ENCODE measurements around the gene CD3E.
"Not testable (repeated sequence)": the region's sequence is repeated elsewhere in the genome, so short reads cannot be mapped to it uniquely, and the experiment has no call there.

CD3E gene

DNA sequence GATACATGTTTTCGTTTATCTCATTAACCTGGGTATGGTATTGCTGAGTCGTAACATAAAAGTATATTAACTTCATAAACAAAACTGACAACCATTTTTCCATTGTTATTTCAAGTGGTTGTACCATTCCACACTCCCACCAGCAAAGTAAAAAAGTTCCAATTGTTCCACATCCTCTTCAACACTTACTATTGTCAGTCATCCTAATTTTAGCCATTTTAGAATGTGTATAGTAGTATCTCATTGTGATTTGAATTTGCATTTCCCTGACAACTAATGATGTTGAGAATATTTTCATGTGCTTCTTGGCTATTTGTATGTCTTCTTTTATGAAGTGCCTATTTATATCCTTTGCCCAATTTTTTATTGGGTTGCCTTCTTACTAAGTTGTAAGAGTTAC is 10.5 kb upstream of the CD3E start:
- Histone ChIP-seq H3K9me3 (ENCODE audit: control insufficient read depth, insufficient read depth, low read length) (no peaks in the 10 kb centered on the region), H3K9ac (ENCODE audit: low read depth, low read length) (no peak overlapping the region), H3K27me3 (ENCODE audit: control insufficient read depth, insufficient read depth, low read length) (no peaks in the 10 kb centered on the region), H3K4me3 (ENCODE audit: low read depth, low read length) (no peak overlapping the region), H3K4me1 (ENCODE audit: control insufficient read depth, insufficient read depth, low read length) (no peaks in the 10 kb centered on the region), H3K36me3 (ENCODE audit: control insufficient read depth, insufficient read depth, low read length) (no peaks in the 10 kb centered on the region)

DNA sequence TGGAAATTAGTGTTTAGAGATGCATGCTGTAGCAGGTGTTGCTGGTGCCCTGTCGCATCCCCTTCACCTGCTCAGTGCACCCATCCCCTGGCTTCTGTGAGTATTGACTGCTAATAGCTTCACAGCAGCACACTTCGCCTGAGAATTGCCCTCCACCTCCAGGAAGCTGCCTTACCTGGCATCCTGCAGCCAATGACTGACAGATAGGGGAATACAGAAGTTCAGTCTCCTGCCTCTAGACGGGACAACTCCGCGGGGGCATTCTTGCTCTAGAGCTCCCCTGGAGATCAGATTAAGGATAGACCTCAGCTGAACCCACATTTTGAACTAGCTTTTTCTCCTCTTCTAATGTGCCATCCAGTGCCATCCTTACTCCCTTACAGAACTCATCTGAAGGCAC is 9.3 kb upstream of the CD3E start:
- no peak overlapping the region for H3K9ac ChIP-seq (ENCODE audit: low read depth, low read length)
- no peaks in the 10 kb centered on the region for H3K36me3 ChIP-seq (ENCODE audit: control insufficient read depth, insufficient read depth, low read length)
- no peaks in the 10 kb centered on the region for H3K27me3 ChIP-seq (ENCODE audit: control insufficient read depth, insufficient read depth, low read length)
- H3K4me1 ChIP-seq (ENCODE audit: control insufficient read depth, insufficient read depth, low read length): no peaks in the 10 kb centered on the region
- no peaks in the 10 kb centered on the region for H3K9me3 ChIP-seq (ENCODE audit: control insufficient read depth, insufficient read depth, low read length)
- H3K4me3 ChIP-seq (ENCODE audit: low read depth, low read length): no peak overlapping the region

GRCh38 chr11:118295815-118296454 is 8.6 kb upstream of the CD3E start:
- no peaks in the 10 kb centered on the region for H3K27me3 ChIP-seq (ENCODE audit: control insufficient read depth, insufficient read depth, low read length)
- no peak overlapping the region for H3K9ac ChIP-seq (ENCODE audit: low read depth, low read length)
- no peak overlapping the region for H3K4me3 ChIP-seq (ENCODE audit: low read depth, low read length)
- H3K9me3 ChIP-seq (ENCODE audit: control insufficient read depth, insufficient read depth, low read length): no peaks in the 10 kb centered on the region
- H3K36me3 ChIP-seq (ENCODE audit: control insufficient read depth, insufficient read depth, low read length): no peaks in the 10 kb centered on the region
- H3K4me1 ChIP-seq (ENCODE audit: control insufficient read depth, insufficient read depth, low read length): no peaks in the 10 kb centered on the region

- Histone ChIP-seq H3K9me3 (ENCODE audit: control insufficient read depth, insufficient read depth, low read length) (no peaks in the 10 kb centered on the region), H3K27me3 (ENCODE audit: control insufficient read depth, insufficient read depth, low read length) (no peaks in the 10 kb centered on the region), H3K9ac (ENCODE audit: low read depth, low read length) (no peak overlapping the region), H3K4me3 (ENCODE audit: low read depth, low read length) (no peak overlapping the region), H3K36me3 (ENCODE audit: control insufficient read depth, insufficient read depth, low read length) (no peaks in the 10 kb centered on the region), H3K4me1 (ENCODE audit: control insufficient read depth, insufficient read depth, low read length) (peaks cover 3% of the 10 kb centered on the region)
Measured at GRCh38 chr11:118301600-118302195, 2.8 kb upstream of the CD3E start.

DNA sequence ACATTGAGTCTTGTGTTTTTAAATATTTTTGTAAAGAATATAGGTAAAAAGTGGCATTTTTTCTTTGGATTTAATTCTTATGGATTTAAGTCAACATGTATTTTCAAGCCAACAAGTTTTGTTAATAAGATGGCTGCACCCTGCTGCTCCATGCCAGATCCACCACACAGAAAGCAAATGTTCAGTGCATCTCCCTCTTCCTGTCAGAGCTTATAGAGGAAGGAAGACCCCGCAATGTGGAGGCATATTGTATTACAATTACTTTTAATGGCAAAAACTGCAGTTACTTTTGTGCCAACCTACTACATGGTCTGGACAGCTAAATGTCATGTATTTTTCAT is 333 bp upstream of the CD3E start:
- Histone ChIP-seq H3K27me3 (ENCODE audit: control insufficient read depth, insufficient read depth, low read length) (peaks cover 2% of the 10 kb centered on the region), H3K9ac (ENCODE audit: low read depth, low read length) (no peak overlapping the region), H3K4me3 (ENCODE audit: low read depth, low read length) (no peak overlapping the region), H3K9me3 (ENCODE audit: control insufficient read depth, insufficient read depth, low read length) (no peaks in the 10 kb centered on the region), H3K4me1 (ENCODE audit: control insufficient read depth, insufficient read depth, low read length) (peaks cover 3% of the 10 kb centered on the region), H3K36me3 (ENCODE audit: control insufficient read depth, insufficient read depth, low read length) (no peaks in the 10 kb centered on the region)

GRCh38 chr11:118305726-118306125 is 1.2 kb downstream of the CD3E start:
- Histone ChIP-seq H3K9ac (ENCODE audit: low read depth, low read length) (no peak overlapping the region), H3K27me3 (ENCODE audit: control insufficient read depth, insufficient read depth, low read length) (peaks cover 2% of the 10 kb centered on the region), H3K4me1 (ENCODE audit: control insufficient read depth, insufficient read depth, low read length) (peaks cover 3% of the 10 kb centered on the region), H3K4me3 (ENCODE audit: low read depth, low read length) (no peak overlapping the region), H3K9me3 (ENCODE audit: control insufficient read depth, insufficient read depth, low read length) (no peaks in the 10 kb centered on the region), H3K36me3 (ENCODE audit: control insufficient read depth, insufficient read depth, low read length) (no peaks in the 10 kb centered on the region)

DNA sequence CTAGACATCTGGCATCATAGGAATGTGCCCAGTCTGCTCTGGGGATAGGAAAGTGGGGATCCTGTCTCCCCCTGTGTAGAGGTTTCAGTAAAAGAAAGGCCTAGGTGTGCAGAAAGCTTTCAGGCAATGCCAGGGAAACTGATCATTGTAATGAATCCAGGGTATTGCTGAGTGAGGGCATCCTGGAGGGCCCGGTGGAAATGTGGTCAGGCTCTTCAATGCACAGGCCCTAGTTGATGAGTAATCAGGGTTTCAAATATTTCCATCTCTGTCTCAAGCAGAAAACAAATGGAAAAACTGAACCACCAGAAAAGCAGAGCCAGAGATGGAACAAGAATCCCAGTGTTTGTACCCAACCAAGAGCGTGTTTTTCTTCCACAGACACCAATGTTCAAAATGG is 2.0 kb downstream of the CD3E start:
- no peak overlapping the region for H3K9ac ChIP-seq (ENCODE audit: low read depth, low read length)
- H3K9me3 ChIP-seq (ENCODE audit: control insufficient read depth, insufficient read depth, low read length): no peaks in the 10 kb centered on the region
- H3K4me3 ChIP-seq (ENCODE audit: low read depth, low read length): no peak overlapping the region
- H3K36me3 ChIP-seq (ENCODE audit: control insufficient read depth, insufficient read depth, low read length): no peaks in the 10 kb centered on the region
- peaks cover 2% of the 10 kb centered on the region for H3K27me3 ChIP-seq (ENCODE audit: control insufficient read depth, insufficient read depth, low read length)
- H3K4me1 ChIP-seq (ENCODE audit: control insufficient read depth, insufficient read depth, low read length): peaks cover 3% of the 10 kb centered on the region

- not testable (repeated sequence) for H3K4me1 ChIP-seq (ENCODE audit: control insufficient read depth, insufficient read depth, low read length); H3K9me3 ChIP-seq (ENCODE audit: control insufficient read depth, insufficient read depth, low read length); H3K36me3 ChIP-seq (ENCODE audit: control insufficient read depth, insufficient read depth, low read length); H3K9ac ChIP-seq (ENCODE audit: low read depth, low read length); H3K27me3 ChIP-seq (ENCODE audit: control insufficient read depth, insufficient read depth, low read length); H3K4me3 ChIP-seq (ENCODE audit: low read depth, low read length)
Measured at GRCh38 chr11:118308995-118309528, 4.5 kb downstream of the CD3E start.

- Histone ChIP-seq H3K36me3 (ENCODE audit: control insufficient read depth, insufficient read depth, low read length) (no peaks in the 10 kb centered on the region), H3K4me1 (ENCODE audit: control insufficient read depth, insufficient read depth, low read length) (peaks cover 3% of the 10 kb centered on the region), H3K4me3 (ENCODE audit: low read depth, low read length) (no peak overlapping the region), H3K9me3 (ENCODE audit: control insufficient read depth, insufficient read depth, low read length) (no peaks in the 10 kb centered on the region), H3K9ac (ENCODE audit: low read depth, low read length) (no peak overlapping the region), H3K27me3 (ENCODE audit: control insufficient read depth, insufficient read depth, low read length) (peaks cover 9% of the 10 kb centered on the region)
Measured at GRCh38 chr11:118310271-118310670, 5.7 kb downstream of the CD3E start.

- peaks cover 9% of the 10 kb centered on the region for H3K27me3 ChIP-seq (ENCODE audit: control insufficient read depth, insufficient read depth, low read length)
- peaks cover 3% of the 10 kb centered on the region for H3K4me1 ChIP-seq (ENCODE audit: control insufficient read depth, insufficient read depth, low read length)
- H3K36me3 ChIP-seq (ENCODE audit: control insufficient read depth, insufficient read depth, low read length): no peaks in the 10 kb centered on the region
- H3K9ac ChIP-seq (ENCODE audit: low read depth, low read length): no peak overlapping the region
- H3K9me3 ChIP-seq (ENCODE audit: control insufficient read depth, insufficient read depth, low read length): no peaks in the 10 kb centered on the region
- H3K4me3 ChIP-seq (ENCODE audit: low read depth, low read length): no peak overlapping the region
Measured at GRCh38 chr11:118310781-118311485, 6.4 kb downstream of the CD3E start.

DNA sequence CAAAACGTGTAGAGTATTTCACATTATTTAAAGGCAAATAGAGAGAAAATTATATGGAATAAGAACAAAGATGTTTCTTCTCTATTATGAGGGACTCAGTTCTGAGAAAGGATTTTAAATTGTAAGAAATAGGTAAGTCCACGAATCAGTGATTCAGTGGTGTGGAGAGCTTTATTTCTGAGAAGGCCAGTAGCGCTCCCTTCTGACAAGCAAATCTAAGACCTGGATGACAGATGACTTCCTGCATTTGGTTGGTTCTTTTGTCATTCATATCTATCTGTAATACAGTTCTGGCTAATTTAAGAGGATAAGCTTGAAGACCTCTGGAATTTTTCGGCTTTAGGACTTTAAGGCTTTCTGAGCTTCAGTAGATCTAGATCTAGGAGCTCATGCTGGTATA is 7.0 kb downstream of the CD3E start:
- H3K9me3 ChIP-seq (ENCODE audit: control insufficient read depth, insufficient read depth, low read length): no peaks in the 10 kb centered on the region
- H3K4me1 ChIP-seq (ENCODE audit: control insufficient read depth, insufficient read depth, low read length): peaks cover 5% of the 10 kb centered on the region
- H3K9ac ChIP-seq (ENCODE audit: low read depth, low read length): no peak overlapping the region
- no peaks in the 10 kb centered on the region for H3K36me3 ChIP-seq (ENCODE audit: control insufficient read depth, insufficient read depth, low read length)
- H3K27me3 ChIP-seq (ENCODE audit: control insufficient read depth, insufficient read depth, low read length): peaks cover 9% of the 10 kb centered on the region
- no peak overlapping the region for H3K4me3 ChIP-seq (ENCODE audit: low read depth, low read length)

- peaks cover 11% of the 10 kb centered on the region for H3K4me1 ChIP-seq (ENCODE audit: control insufficient read depth, insufficient read depth, low read length)
- no peaks in the 10 kb centered on the region for H3K36me3 ChIP-seq (ENCODE audit: control insufficient read depth, insufficient read depth, low read length)
- H3K9ac ChIP-seq (ENCODE audit: low read depth, low read length): no peak overlapping the region
- H3K27me3 ChIP-seq (ENCODE audit: control insufficient read depth, insufficient read depth, low read length): peaks cover 9% of the 10 kb centered on the region
- no peak overlapping the region for H3K4me3 ChIP-seq (ENCODE audit: low read depth, low read length)
- H3K9me3 ChIP-seq (ENCODE audit: control insufficient read depth, insufficient read depth, low read length): no peaks in the 10 kb centered on the region
Measured at GRCh38 chr11:118312328-118312727, 7.8 kb downstream of the CD3E start.

All from iPS-15b (cell line).